Endothelial cell (in vitro differentiated cells): ENCODE measurements around the gene THSD4. TPM values are rescaled to one million over a fixed set of nuclear protein-coding genes. Genes with fewer than 3 reads are reported as not detected.

Source experiments
- DNase-seq: peaks from one replicate; pipeline ENCODE4 v3.0.0; 2021; ENCODE audit warnings: low spot score
- H3K27ac Mint-ChIP-seq: one replicate; pipeline ENCODE4 v1.8.0; 2021; ENCODE audit warnings: mixed read lengths, inconsistent platforms; ENCODE audit not compliant: unreplicated experiment
- H3K27me3 Mint-ChIP-seq: one replicate; pipeline ENCODE4 v1.8.0; 2021; ENCODE audit warnings: mild to moderate bottlenecking, moderate library complexity, mixed read lengths, inconsistent platforms; ENCODE audit not compliant: unreplicated experiment
- H3K36me3 Mint-ChIP-seq: one replicate; pipeline ENCODE4 v1.8.0; 2021; ENCODE audit warnings: mild to moderate bottlenecking, low read depth, mixed read lengths, inconsistent platforms; ENCODE audit not compliant: unreplicated experiment
- H3K4me1 Mint-ChIP-seq: one replicate; pipeline ENCODE4 v1.8.0; 2021; ENCODE audit warnings: mild to moderate bottlenecking, mixed read lengths, inconsistent platforms; ENCODE audit not compliant: unreplicated experiment
- H3K4me3 Mint-ChIP-seq: one replicate; pipeline ENCODE4 v1.8.0; 2021; ENCODE audit warnings: mild to moderate bottlenecking, mixed read lengths, inconsistent platforms; ENCODE audit not compliant: unreplicated experiment
- H3K9me3 Mint-ChIP-seq: one replicate; pipeline ENCODE4 v1.8.0; 2021; ENCODE audit warnings: mixed read lengths, inconsistent platforms; ENCODE audit not compliant: unreplicated experiment
- CTCF ChIP-seq: fragments of 200-600 bp; sonication (generic); IDR thresholded peaks from one replicate; pipeline ENCODE4 v1.5.0; 2021; ENCODE audit warnings: antibody characterized with exemption; ENCODE audit not compliant: unreplicated experiment
- total RNA-seq: library from RNA; stranded (reverse); fragmentation: NEBNext Ultra II Directional; extraction: Animal tissue kit (Norgen Biotek cat#: 25700); gene quantifications from one replicate; pipeline ENCODE4 v1.2.1, GENCODE V29; 2021; ENCODE audit not compliant: unreplicated experiment

THSD4 gene
- total RNA-seq, 1 donor from 2014 or later: 0.92 TPM

DNA sequence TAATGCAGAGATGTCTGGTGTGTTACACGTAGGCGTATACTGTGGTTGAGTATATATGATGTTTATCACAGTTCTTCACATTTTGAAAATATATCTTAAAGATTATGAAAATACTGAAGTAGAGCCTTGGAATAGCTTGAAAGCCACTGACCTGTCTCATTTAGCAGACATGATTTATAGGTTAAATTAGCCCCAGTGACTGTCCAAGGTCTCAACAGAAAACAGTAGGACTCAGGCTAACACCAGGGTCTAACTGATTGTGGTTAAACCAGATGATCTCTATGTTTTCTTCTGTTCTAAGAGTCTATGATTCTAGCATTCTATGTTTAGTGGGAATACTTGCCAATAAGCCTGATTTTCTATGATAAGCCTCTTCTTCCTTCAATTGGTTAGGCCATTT lies 528.6 kb downstream of the THSD4 start:
- H3K36me3 Mint-ChIP-seq: no peaks in the 10 kb centered on the region
- no peaks in the 10 kb centered on the region for H3K4me1 Mint-ChIP-seq
- no peak for TF ChIP-seq CTCF
- no peak overlapping the region for H3K4me3 Mint-ChIP-seq
- peaks cover 2% of the 10 kb centered on the region for H3K27me3 Mint-ChIP-seq
- peaks cover 3% of the 10 kb centered on the region for H3K9me3 Mint-ChIP-seq
- DNase-seq: no peak
- H3K27ac Mint-ChIP-seq: no peak overlapping the region

DNA sequence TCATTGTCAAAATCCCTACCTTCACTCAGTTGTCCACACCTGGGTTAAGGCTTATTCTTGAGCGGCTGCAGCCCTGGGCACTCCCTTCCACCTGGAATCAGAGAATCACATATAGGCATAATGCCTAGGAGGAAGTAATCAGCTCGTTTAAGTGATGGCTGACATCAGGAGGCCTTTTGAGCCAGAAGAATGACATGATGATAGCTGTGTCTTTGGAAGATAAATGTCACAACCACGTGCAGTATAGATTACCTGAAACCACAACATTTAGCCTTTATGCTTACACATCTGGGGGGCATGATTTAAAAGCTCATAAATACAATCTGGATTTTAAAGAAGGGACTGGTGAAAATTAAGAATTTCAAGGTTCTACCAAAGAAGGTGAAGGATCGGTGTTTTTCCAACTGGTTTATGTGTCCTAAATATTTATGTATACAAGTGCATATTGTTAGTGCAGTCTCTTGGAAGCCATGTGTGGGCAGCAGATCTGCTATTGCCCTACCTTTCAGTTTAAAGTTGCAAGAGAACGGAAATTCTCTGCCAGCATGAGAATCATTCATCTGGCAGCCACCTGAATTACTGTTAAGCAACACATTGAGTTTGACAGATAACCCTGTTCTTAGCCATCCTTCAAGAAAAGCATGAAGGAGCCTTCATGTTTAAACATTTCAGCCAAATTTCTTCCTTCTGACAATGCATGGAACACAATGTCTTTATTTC lies 531.7 kb downstream of the THSD4 start:
- no peak for DNase-seq
- no peak overlapping the region for H3K27ac Mint-ChIP-seq
- no peaks in the 10 kb centered on the region for H3K4me1 Mint-ChIP-seq
- H3K36me3 Mint-ChIP-seq: no peaks in the 10 kb centered on the region
- peaks cover under 1% of the 10 kb centered on the region for H3K9me3 Mint-ChIP-seq
- H3K4me3 Mint-ChIP-seq: no peak overlapping the region
- no peak for TF ChIP-seq CTCF
- H3K27me3 Mint-ChIP-seq: peaks cover 2% of the 10 kb centered on the region

DNA sequence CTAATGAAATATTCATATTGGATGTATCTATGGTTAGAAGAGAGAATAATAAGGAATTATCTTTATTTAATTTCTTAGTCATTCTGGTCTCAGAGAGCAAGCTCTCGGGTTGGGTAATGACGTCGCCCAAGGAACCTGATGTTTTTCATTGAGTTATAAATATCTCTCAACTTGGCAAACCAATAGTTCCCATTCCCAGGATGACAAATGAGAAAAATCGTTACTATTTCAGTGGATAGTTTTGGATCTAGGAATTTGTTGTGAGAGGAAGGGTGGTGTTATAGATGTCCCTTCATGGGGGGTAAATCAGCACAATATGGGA lies 532.2 kb downstream of the THSD4 start:
- Mint-ChIP-seq H3K9me3 (no peaks in the 10 kb centered on the region), H3K4me1 (no peaks in the 10 kb centered on the region), H3K4me3 (no peak overlapping the region), H3K27ac (no peak overlapping the region), H3K27me3 (peaks cover 2% of the 10 kb centered on the region), H3K36me3 (no peaks in the 10 kb centered on the region)
- no peak for DNase-seq
- no peak for TF ChIP-seq CTCF

- TF ChIP-seq CTCF: no peak
- no peaks in the 10 kb centered on the region for H3K4me1 Mint-ChIP-seq
- DNase-seq: no peak
- no peaks in the 10 kb centered on the region for H3K9me3 Mint-ChIP-seq
- no peak overlapping the region for H3K4me3 Mint-ChIP-seq
- no peaks in the 10 kb centered on the region for H3K36me3 Mint-ChIP-seq
- H3K27ac Mint-ChIP-seq: no peak overlapping the region
- H3K27me3 Mint-ChIP-seq: peaks cover 2% of the 10 kb centered on the region
Observed at GRCh38 chr15:71648095-71648494, 532.8 kb downstream of the THSD4 start.

- Mint-ChIP-seq H3K27ac (no peak overlapping the region), H3K9me3 (no peaks in the 10 kb centered on the region), H3K4me1 (no peaks in the 10 kb centered on the region), H3K4me3 (no peak overlapping the region), H3K36me3 (no peaks in the 10 kb centered on the region), H3K27me3 (peaks cover 2% of the 10 kb centered on the region)
- TF ChIP-seq CTCF: no peak
- DNase-seq: no peak
Observed at GRCh38 chr15:71649894-71650293, 534.6 kb downstream of the THSD4 start.
